ENCODE results near the gene RECQL5.

- TF ChIP-seq CTCF (optimal IDR thresholded peaks at IDR 0.05 in 1 of 3, IDR thresholded peaks at IDR 0.05 in 1 of 3, conservative IDR thresholded peaks at IDR 0.05 in 1 of 3; ENCODE audit: extremely low read depth in 1 of 3, insufficient read depth in 2 of 3, low read length in 3 of 3) (no peak), EZH2 (IDR thresholded peaks at IDR 0.05; ENCODE audit: low read length) (no peak)
Measured at GRCh38 chr17:75681289-75681688, 14.3 kb upstream of the RECQL5 start.
